Caco-2 (cell line): Measurements from ENCODE around the gene ITPA. TPM values are rescaled to one million over a fixed set of nuclear protein-coding genes. Genes with fewer than 3 reads are reported as not detected.

Experiments
- BruUV-seq: library from RNA; stranded (reverse); fragments of 400-500 nt; replicated peaks from 2 replicates; lab custom pipeline; 2021; lab: Mats Ljungman, UMichigan
- CTCF ChIA-PET: fragments of 300-600 bp; sonication (Branson Sonifier 250); formaldehyde crosslinking; loops from one replicate; lab custom pipeline; 2022; ENCODE audit warnings: antibody characterized with exemption; lab: Charles Lee
- POLR2A ChIA-PET: fragments of 300-600 bp; sonication (Branson Sonifier 250); formaldehyde crosslinking; loops from one replicate; lab custom pipeline; 2022; ENCODE audit warnings: antibody characterized with exemption; lab: Charles Lee
- DNase-seq, 2 experiments: peaks; one replicate each; pipeline versions ENCODE4 v3.0.0 to v3.0.0-alpha.2; 2020 to 2022
- H3K27me3 ChIP-seq: replicated peaks from 2 replicates; pipeline ENCODE4 v1.6.0; 2011; ENCODE audit warnings: low read length; ENCODE audit not compliant: control insufficient read depth, insufficient read depth
- H3K36me3 ChIP-seq: 2 replicates; pipeline ENCODE4 v1.5.1; 2011; ENCODE audit warnings: low read length; ENCODE audit not compliant: control insufficient read depth, insufficient read depth
- H3K4me1 ChIP-seq: fragments of 250-450 bp; sonication (Bioruptor Pico); 2 replicates; pipeline ENCODE4 v1.5.1; 2020; ENCODE audit warnings: mild to moderate bottlenecking
- H3K4me3 ChIP-seq: 2 replicates; pipeline ENCODE4 v1.5.1; 2011; ENCODE audit warnings: low read depth, mild to moderate bottlenecking, control low read depth, low read length
- H3K9me3 ChIP-seq: fragments of 250-450 bp; sonication (Bioruptor Pico); 2 replicates; pipeline ENCODE4 v1.5.1; 2020; ENCODE audit warnings: mild to moderate bottlenecking, moderate library complexity
- H3K27ac Mint-ChIP-seq: one replicate; pipeline ENCODE4 v1.8.0; 2022; ENCODE audit warnings: mixed read lengths; ENCODE audit not compliant: unreplicated experiment
- H3K27me3 Mint-ChIP-seq: one replicate; pipeline ENCODE4 v1.8.0; 2022; ENCODE audit warnings: mixed read lengths; ENCODE audit not compliant: insufficient read depth, unreplicated experiment
- H3K36me3 Mint-ChIP-seq: one replicate; pipeline ENCODE4 v1.8.0; 2022; ENCODE audit warnings: mild to moderate bottlenecking, mixed read lengths; ENCODE audit not compliant: insufficient read depth, unreplicated experiment
- H3K4me1 Mint-ChIP-seq: one replicate; pipeline ENCODE4 v1.8.0; 2022; ENCODE audit warnings: low read depth, mixed read lengths; ENCODE audit not compliant: unreplicated experiment
- H3K4me3 Mint-ChIP-seq: one replicate; pipeline ENCODE4 v1.8.0; 2022; ENCODE audit warnings: mild to moderate bottlenecking, moderate library complexity, mixed read lengths; ENCODE audit not compliant: unreplicated experiment
- H3K9me3 Mint-ChIP-seq: one replicate; pipeline ENCODE4 v1.8.0; 2022; ENCODE audit warnings: mixed read lengths; ENCODE audit not compliant: unreplicated experiment
- intact Hi-C: fragments of 100-400 bp; cut with micrococcal nuclease; formaldehyde crosslinking; loops from one replicate; pipeline ENCODE4 v1.10.0; 2022; ENCODE audit not compliant: unreplicated experiment
- total RNA-seq: library from RNA; stranded (reverse); gene quantifications from 2 replicates; pipeline ENCODE4 v1.2.3, GENCODE V29; 2022
- TF ChIP-seq, protein P1 (sequence below), 2 experiments: fragments of 200-600 bp in 1 of 2; IDR thresholded peaks; 1 replicate in 1 of 2; 2 replicates in 1 of 2; pipeline versions ENCODE4 v1.5.1 to v1.8.0; 2011 to 2022; ENCODE audit warnings: antibody characterized with exemption in 1 of 2, control low read depth in 1 of 2, inconsistent platforms in 1 of 2, low read depth in 1 of 2, low read length in 1 of 2, mild to moderate bottlenecking in 1 of 2, moderate library complexity in 1 of 2; ENCODE audit not compliant: insufficient read depth in 1 of 2, severe bottlenecking in 1 of 2, unreplicated experiment in 1 of 2

Gene ITPA
- total RNA-seq, 1 experiment from 2014 or later, result 73.8 TPM

DNA sequence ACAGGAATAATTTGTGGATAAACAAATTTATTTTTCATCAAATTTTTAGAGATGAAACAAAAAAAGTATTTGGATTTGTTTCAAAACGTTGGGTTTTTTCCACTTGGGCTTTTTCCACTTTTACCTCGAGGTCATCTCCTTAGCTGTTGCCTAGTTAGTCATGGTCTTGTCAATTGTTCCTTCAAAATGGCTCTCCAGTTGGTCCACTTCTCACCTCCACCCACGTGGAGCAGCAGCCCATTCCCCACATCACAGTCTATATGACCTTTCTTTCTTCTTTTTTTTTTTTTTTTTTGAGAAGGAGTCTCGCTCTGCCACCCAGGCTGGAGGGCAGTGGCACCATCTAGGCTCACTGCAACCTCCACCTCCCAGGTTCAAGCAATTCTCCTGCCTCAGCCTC is 36.4 kb downstream of the ITPA start:
- intact Hi-C loops, result no loop called here
- DNase-seq, result no peak
- Histone ChIP-seq H3K27me3 (no peaks in the 10 kb centered on the region), H3K9me3 (no peaks in the 10 kb centered on the region), H3K36me3 (no peaks in the 10 kb centered on the region), H3K4me3 (no peak overlapping the region), H3K4me1 (peaks cover 7% of the 10 kb centered on the region)
- Mint-ChIP-seq H3K9me3 (no peaks in the 10 kb centered on the region), H3K27ac (no peak overlapping the region), H3K4me3 (no peak overlapping the region), H3K27me3 (no peaks in the 10 kb centered on the region), H3K4me1 (peaks cover 34% of the 10 kb centered on the region), H3K36me3 (peaks cover 5% of the 10 kb centered on the region)
- POLR2A ChIA-PET, result no interaction called here
- BruUV-seq, result no TSS peak
- CTCF ChIA-PET, result no interaction called here
- TF ChIP-seq, protein P1, sequence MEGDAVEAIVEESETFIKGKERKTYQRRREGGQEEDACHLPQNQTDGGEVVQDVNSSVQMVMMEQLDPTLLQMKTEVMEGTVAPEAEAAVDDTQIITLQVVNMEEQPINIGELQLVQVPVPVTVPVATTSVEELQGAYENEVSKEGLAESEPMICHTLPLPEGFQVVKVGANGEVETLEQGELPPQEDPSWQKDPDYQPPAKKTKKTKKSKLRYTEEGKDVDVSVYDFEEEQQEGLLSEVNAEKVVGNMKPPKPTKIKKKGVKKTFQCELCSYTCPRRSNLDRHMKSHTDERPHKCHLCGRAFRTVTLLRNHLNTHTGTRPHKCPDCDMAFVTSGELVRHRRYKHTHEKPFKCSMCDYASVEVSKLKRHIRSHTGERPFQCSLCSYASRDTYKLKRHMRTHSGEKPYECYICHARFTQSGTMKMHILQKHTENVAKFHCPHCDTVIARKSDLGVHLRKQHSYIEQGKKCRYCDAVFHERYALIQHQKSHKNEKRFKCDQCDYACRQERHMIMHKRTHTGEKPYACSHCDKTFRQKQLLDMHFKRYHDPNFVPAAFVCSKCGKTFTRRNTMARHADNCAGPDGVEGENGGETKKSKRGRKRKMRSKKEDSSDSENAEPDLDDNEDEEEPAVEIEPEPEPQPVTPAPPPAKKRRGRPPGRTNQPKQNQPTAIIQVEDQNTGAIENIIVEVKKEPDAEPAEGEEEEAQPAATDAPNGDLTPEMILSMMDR (IDR thresholded peaks at IDR 0.05; ENCODE audit: insufficient read depth in 1 of 2, low read depth in 1 of 2, low read length in 1 of 2, severe bottlenecking in 1 of 2, unreplicated experiment in 1 of 2), result no peak

DNA sequence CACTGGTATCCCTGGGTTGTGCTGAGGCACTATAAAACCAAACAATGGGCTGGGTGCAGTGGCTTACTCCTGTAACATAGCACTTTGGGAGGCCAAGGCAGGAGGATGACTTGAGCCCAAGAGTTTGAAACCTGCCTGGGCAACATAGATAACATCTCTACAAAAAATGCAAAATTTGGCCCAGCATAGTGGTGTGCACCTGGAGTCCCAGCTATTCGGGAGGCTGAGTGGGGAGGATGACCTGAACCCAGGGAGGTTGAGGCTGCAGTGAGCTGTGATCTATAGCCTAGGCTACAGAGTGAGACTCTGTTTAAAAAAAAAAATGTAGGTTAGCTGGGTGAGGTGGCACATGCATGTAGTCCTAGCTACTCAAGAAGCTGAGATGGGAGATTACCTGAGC is 37.4 kb downstream of the ITPA start:
- no peak for DNase-seq
- no peak overlapping the region for H3K27ac Mint-ChIP-seq
- ChIA-PET CTCF (interaction anchor here (0.6 kb wide), 1 partner anchor 193 kb away, joined by 4 read pairs; no protein-coding TSS in a partner anchor), POLR2A (interaction anchor here (0.5 kb wide), 1 partner anchor 28 kb away, joined by 5 read pairs; no protein-coding TSS in a partner anchor)
- H3K9me3 ChIP-seq, result no peaks in the 10 kb centered on the region
- intact Hi-C loops, result no loop called here
- BruUV-seq, result no TSS peak
- peaks cover 7% of the 10 kb centered on the region for H3K4me1 ChIP-seq
- H3K4me3 ChIP-seq, result no peak overlapping the region
- H3K4me1 Mint-ChIP-seq, result peaks cover 27% of the 10 kb centered on the region
- H3K36me3 Mint-ChIP-seq, result no peaks in the 10 kb centered on the region
- no peak overlapping the region for H3K4me3 Mint-ChIP-seq
- H3K36me3 ChIP-seq, result no peaks in the 10 kb centered on the region
- no peaks in the 10 kb centered on the region for H3K9me3 Mint-ChIP-seq
- TF ChIP-seq, protein P1 (IDR thresholded peaks at IDR 0.05; ENCODE audit: insufficient read depth in 1 of 2, low read depth in 1 of 2, low read length in 1 of 2, severe bottlenecking in 1 of 2, unreplicated experiment in 1 of 2), result no peak
- H3K27me3 ChIP-seq, result no peaks in the 10 kb centered on the region
- no peaks in the 10 kb centered on the region for H3K27me3 Mint-ChIP-seq

DNA sequence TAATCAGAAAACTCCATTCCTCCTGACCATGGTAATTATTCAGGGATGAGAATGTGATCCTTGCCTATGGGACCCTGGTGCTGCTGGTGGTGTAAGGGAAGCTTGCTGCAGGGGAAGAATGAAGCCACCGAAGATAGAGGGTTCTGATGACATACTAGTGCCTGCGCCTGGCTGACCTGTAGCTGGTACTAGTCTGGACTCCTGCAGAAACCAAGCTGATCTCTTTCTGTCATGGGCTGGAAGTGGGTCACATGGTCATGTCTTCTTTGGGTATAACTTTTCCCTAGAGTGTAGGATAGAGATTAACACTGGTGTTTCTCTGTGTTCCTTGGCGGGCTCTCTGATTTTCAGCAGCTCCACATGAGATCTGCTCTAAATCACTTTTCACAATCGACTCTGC is 38.3 kb downstream of the ITPA start:
- intact Hi-C loops, result no loop called here
- Mint-ChIP-seq H3K9me3 (no peaks in the 10 kb centered on the region), H3K4me3 (no peak overlapping the region), H3K36me3 (no peaks in the 10 kb centered on the region), H3K27ac (no peak overlapping the region), H3K27me3 (no peaks in the 10 kb centered on the region), H3K4me1 (peaks cover 18% of the 10 kb centered on the region)
- ChIA-PET POLR2A (interaction anchor here (0.6 kb wide), 1 partner anchor 698 kb away, joined by 8 read pairs; no protein-coding TSS in a partner anchor), CTCF (interaction anchor here (1.8 kb wide), 1 partner anchor 16 kb away, joined by 3 read pairs; no protein-coding TSS in a partner anchor)
- TF ChIP-seq, protein P1 (IDR thresholded peaks at IDR 0.05; ENCODE audit: insufficient read depth in 1 of 2, low read depth in 1 of 2, low read length in 1 of 2, severe bottlenecking in 1 of 2, unreplicated experiment in 1 of 2), result no peak
- no peak overlapping the region for H3K4me3 ChIP-seq
- H3K4me1 ChIP-seq, result no peaks in the 10 kb centered on the region
- no TSS peak for BruUV-seq
- H3K9me3 ChIP-seq, result no peaks in the 10 kb centered on the region
- no peak for DNase-seq
- no peaks in the 10 kb centered on the region for H3K36me3 ChIP-seq
- H3K27me3 ChIP-seq, result no peaks in the 10 kb centered on the region
